T47D (cell line): ENCODE results near the gene GGA1.

Experiments used
- DNase-seq, 2 experiments: peaks; one replicate each; pipeline versions ENCODE4 v3.0.0 to v3.0.0-alpha.2; 2011 to 2012; ENCODE audit warnings: low read depth in 1 of 2, low spot score in 1 of 2
- JUND ChIP-seq: IDR thresholded peaks from 2 replicates; pipeline ENCODE4 v1.6.1; 2012; ENCODE audit warnings: low read depth
- in situ Hi-C: cut with HindIII; loops from 2 replicates; pipeline ENCODE4 v1.10.0; 2016; ENCODE audit warnings: low sequenced_read_pairs, low pct_unique_long_range_greater_than_20kb

The GGA1 gene

DNA sequence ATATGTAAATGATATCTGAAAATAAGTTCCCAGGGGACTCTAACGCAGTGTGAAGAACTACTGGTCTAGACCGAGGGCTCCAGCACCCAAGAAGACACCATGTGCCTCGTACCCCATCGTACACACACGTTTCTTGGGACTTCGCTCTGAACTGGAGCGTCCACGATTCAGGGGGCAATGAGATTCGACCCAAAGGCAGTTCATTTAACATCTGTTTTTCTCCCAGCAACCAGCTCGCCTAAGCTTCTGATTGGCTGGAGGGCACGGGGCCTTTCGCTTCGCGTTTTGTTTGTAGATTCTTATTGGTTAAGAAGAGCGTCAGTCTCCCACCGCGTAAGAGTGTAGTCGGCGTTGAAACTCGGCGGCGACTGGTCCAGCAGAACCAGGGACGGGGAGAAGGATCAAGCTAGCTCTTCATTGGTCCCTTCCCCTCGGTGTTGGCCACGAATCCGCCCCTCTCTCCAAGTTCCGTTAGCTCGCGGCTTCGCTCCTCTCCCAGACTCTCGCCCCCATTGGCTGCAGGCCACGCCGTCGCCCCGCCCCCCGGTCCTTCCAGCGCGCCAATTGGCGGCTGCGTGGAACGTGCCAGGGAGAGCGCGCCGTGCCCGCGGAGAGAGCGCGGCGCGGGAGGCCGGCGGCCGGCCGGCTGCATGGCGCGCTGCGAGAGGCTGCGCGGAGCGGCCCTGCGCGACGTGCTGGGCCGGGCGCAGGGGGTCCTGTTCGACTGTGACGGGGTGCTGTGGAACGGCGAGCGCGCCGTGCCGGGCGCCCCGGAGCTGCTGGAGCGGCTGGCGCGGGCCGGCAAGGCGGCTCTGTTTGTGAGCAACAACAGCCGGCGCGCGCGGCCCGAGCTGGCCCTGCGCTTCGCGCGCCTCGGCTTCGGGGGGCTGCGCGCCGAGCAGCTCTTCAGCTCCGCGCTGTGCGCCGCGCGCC, 49.8 kb downstream of the GGA1 start, which contains the start of gene PDXP:
TSS of gene PDXP (plus strand) at position 591 of the 933 bp plus-strand sequence. CDS start at position 651, 60 bp downstream.
- TF ChIP-seq JUND = no peak
- peak; percentile 98 to 99 for DNase-seq
- in situ Hi-C loops = no loop called here

DNA sequence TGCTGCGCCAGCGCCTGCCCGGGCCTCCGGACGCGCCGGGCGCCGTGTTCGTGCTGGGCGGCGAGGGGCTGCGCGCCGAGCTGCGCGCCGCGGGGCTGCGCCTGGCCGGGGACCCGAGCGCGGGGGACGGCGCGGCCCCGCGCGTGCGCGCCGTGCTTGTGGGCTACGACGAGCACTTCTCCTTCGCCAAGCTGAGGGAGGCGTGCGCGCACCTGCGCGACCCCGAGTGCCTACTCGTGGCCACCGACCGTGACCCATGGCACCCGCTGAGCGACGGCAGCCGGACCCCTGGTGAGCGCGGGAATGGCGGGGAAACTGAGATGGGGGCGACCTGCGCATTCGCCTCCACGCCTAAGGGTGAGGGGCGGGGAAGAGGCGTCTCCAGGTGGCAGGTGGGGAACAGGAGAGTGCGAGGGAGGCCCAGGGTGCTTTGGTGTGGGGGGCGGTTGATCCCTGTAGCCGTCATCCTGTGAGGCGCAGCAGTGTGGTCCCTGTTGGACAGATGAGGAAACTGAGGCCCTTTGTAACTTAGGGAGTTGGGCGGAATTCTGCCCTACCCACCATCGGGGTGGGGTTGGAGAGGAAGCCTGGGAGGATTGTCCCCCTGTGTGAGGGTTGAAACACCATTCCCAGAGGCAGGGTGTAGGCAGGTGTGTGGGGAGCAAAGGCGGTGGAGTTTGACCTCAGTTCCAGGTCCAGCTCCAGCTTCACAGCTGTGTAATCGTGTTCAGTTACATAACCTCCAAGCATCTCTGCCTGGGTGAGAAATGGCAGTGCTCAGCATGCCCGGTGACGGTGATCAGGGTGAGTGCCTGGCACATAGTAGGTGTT, 50.6 kb downstream of the GGA1 start:
- no peak for DNase-seq
- in situ Hi-C loops = no loop called here
- no peak for TF ChIP-seq JUND

DNA sequence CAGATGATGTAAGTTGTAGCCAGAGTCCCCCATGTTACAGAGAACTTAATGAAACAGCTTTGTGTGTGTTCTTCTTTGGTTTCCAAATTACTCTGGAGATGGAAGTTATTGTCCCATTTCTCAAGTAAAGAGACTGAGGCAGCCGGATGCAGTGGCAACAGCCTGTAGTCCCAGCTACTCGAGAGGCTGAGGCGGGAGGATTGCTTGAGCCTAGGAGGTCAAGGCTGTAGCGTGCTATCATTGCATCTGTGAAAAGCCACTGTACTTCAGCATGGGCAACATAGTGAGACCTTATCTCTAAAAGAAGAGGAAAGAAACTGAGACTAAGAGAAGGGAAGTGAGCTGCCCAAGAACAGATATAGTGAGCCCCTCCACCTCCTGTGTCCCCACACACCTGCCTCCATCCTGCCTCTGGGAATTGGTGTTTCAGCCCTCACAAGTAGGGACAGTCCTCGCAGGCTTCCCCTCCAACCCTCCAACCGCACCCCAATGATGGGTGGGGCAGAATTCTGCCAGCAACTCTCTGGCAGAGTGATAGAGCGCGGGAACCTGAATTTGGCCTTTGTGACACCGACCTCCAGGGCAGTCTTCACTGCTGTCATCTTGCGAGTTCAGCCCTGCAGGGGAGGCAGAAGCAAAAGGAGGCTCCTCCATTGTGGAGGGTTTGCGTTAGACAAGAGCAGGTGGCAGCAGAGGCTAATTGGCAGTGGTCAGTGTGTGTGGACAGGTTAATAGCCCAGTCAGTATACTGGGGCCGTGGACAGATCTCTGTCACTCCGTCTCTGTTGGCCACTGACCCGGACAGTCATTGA, 51.5 kb downstream of the GGA1 start:
- TF ChIP-seq JUND = no peak
- DNase-seq = no peak
- in situ Hi-C loops = no loop called here

DNA sequence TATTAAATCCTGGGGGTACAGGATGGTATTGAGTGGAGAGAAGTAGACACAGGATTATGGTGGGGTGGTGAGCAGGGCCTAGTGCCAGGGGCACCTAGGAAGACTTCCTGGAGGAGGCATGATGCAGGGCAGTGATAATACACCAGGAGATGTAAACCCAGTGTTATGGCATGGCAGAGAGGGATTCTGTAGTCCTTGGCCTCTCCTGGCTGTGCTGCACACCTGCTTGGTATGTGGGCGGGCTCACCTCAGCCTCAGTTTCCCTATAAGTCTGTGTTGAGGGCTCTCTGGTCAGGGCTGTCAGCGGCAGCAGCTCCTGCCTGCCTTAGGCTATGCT, 52.0 kb downstream of the GGA1 start:
- in situ Hi-C loops = no loop called here
- no peak for DNase-seq
- TF ChIP-seq JUND = no peak

DNA sequence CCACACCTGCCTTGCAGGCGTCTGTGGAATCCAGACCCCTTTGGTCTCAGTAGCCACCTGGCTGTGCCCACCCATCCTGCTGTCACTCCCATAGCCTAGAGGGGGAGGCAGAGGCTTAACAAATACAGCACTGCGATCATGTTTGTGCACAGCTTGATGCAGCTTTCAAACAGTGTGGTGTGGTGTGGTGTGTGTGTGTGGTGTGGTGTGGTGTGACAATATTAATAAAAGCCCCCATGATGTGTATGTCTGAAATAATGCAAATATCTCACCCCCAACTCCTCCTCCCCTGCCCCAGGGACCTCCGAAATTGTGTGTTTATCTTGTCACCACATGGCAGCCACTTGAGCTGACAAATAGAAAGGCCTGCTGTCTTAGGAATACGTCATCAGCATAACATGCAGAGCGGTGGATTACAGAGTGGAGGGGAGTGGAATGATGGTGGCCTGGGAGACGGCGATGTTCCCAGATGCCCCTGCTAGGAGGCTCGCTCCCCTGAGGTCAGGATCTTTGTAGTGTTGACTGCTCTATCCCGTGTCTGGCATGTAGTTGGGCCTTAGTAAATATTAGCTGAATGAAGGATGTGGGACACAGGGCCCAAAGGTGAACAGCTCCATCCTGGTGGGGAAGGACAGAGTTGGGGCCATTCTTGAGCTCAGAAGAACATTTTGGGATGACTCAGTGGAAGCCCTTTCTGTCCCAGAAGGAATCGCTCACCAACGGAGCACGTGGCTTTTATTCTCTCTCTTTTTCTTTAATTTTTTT, 52.7 kb downstream of the GGA1 start:
- peak in 1 of 2 experiments; percentile 49 for DNase-seq
- no peak for TF ChIP-seq JUND
- in situ Hi-C loops = no loop called here

DNA sequence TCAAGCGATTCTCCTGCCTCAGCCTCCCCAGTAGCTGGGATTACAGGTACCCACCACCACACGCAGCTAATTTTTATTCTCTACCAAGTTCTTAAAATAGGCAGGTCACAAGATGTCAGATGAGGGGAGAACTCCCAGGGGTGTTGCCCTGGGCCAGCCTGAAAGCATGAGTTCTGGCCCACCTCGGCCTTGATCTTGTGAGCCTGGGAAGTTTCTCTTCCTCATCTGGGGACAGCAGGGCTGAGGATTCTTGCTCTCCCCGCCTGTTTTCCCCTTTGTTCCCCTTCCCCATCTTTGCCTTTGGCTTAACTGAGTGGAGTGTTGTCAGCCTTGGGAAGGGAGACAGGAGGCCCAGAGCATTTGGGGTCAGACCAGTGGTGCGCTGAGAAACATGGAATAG, 53.4 kb downstream of the GGA1 start:
- in situ Hi-C loops = no loop called here
- DNase-seq = no peak
- TF ChIP-seq JUND = no peak

DNA sequence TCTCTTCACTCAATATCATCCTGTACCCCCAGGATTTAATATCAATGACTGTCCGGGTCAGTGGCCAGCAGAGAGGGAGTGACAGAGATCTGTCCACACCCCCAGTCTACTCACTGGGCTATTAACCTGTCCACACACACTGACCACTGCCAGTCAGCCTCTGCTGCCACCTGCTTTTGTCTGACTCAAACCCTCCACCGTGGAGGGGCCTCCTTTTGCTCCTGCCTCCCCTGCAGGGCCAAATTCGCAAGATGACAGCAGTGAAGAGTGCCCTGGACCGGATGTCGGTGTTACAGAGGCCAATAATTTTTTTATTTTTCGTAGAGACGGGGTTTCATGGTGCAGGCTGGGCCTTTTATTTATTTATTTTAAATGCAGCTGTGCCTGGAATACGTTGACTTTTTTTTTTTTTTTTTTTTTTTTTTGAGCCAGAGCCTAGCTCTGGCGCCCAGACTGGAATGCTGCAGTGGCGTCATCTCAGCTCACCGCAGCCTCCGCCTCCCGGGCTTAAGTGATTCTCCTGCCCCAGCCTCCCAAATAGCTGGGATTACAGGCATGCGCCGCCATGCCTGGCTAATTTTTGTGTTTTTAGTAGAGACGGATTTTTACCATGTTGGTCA, 55.0 kb downstream of the GGA1 start:
- no peak for DNase-seq
- TF ChIP-seq JUND = no peak
- in situ Hi-C loops = no loop called here

DNA sequence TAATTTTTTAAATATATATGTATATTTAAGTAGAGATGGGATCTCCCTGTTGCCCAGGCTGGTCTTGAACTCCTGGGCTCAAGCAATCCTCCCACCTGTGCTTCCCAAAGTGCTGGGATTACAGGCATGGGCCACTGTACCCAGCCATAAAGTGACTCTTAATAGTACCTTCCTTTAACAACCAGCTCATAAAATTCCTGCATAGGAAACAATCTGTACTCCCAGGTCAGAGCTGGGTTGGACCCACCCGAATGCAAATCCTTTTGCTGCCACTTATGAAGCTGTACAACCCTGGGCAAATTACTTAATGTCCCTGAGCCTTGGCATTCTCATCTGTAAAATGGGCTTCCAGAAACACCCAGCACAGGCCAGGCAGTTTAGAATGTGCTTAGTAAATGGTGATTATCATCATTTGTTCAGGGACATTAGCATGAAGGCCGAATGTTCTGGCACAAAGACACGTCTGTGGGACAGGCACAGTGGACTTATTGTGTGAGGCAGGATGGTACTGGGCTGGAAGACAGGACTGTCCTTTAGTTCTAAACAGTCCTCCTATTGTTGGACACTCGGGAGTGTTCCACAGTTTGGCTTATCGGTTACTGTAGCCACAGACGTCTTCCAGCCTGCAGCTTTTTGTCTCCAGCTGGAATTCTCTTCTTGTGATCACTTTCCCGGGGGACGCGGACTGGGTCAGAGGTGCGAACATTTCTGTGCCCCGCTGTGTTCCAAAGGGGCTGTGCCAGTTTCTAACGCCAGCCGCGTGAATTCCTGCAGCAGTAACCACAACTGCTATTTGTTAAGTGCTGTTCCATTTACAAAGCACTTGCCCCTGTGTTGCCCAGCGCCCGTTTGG, 55.8 kb downstream of the GGA1 start:
- in situ Hi-C loops = no loop called here
- no peak for TF ChIP-seq JUND
- no peak for DNase-seq

DNA sequence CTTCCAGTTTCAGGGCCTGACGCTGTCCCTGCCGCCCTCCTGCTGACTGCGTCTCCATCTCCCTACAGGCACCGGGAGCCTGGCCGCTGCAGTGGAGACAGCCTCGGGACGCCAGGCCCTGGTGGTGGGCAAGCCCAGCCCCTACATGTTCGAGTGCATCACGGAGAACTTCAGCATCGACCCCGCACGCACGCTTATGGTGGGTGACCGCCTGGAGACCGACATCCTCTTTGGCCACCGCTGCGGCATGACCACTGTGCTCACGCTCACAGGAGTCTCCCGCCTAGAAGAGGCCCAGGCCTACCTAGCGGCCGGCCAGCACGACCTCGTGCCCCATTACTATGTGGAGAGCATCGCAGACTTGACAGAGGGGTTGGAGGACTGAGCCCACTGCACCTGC, 56.9 kb downstream of the GGA1 start:
- in situ Hi-C loops = no loop called here
- TF ChIP-seq JUND = no peak
- DNase-seq = no peak

DNA sequence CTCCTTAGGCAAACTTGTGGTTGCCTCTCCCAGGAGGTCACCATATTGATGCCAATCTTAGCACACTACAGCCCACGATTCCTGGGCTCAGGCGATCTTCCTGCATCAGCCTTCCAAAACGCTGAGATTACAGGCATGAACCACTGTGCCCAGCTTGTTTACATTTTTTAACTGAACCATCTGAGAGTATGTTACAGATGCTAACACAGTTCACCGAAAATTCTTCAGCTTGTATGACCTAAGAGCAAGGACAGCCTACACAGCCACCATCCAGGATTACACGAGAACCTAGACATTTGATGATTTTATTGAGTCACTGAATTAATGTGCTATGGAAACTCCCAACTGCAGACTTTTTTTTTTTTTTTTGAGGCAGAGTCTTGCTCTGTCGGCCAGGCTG, 61.0 kb downstream of the GGA1 start:
- no peak for DNase-seq
- no peak for TF ChIP-seq JUND
- in situ Hi-C loops = no loop called here
